TTC549 (cell line): Measurements from ENCODE around the gene SPG11.

Source experiments
- FAIRE-seq: peaks from 2 replicates; lab custom pipeline; 2012; peaks lifted over from hg19 to GRCh38; lab: Jason Lieb, UNC

The SPG11 gene

DNA sequence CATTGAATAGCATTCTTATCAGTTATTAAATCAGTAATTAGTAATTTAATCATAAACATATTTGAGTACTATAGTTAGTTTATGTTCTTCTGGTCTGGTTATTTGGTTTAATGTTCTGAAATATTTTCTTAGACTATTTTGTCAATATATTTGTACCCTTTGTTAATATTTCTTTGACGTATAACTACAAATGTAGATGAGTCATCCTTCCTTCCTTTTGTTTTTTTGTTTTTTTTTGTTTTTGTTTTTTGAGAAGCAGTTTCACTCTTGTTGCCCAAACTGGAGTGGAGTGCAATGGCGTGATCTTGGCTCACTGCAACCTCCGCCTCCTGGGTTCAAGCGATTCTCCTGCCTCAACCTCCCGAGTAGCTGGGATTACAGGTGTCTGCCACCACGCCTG, 143.9 kb downstream of the SPG11 start:
- FAIRE-seq, result no peak

DNA sequence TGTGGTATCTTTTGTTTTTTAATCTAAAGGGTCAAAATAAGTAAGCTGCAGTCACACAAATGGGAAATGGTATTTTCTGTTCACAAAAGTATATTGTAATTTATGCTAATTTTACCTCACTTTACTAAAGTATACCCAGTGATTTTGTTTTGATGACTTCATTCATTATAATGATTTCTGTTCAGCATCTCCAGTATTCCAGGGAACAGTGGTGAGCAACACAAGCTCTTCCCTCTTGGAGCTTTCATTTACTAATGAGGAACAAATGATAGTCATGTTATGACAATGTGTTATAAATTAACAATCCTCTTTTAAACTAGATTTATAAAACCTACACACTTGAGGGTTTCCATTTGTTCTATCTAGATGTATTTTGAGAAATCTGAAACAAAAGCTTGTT, 147.0 kb downstream of the SPG11 start:
- FAIRE-seq, result no peak
